CD4-positive, alpha-beta T cell treated with Interleukin-17A for 4 hours (primary cell): Measurements from ENCODE around the gene ADD1.

Experiments
- DNase-seq: peaks from one replicate; pipeline ENCODE4 v3.0.0-alpha.2; 2020; ENCODE audit warnings: mixed read lengths

ADD1 gene

GRCh38 chr4:2862528-2862927 lies 18.9 kb downstream of the ADD1 start:
- no peak for DNase-seq

GRCh38 chr4:2863649-2864048 lies 20.0 kb downstream of the ADD1 start:
- DNase-seq: no peak

GRCh38 chr4:2865196-2865780 lies 21.6 kb downstream of the ADD1 start:
- no peak for DNase-seq

- no peak for DNase-seq
Observed at GRCh38 chr4:2866160-2866861, 22.7 kb downstream of the ADD1 start.

- DNase-seq: no peak
Observed at GRCh38 chr4:2866891-2867290, 23.2 kb downstream of the ADD1 start.

GRCh38 chr4:2867758-2868491 lies 24.3 kb downstream of the ADD1 start:
- no peak for DNase-seq

- no peak for DNase-seq
Observed at GRCh38 chr4:2868877-2869487, 25.3 kb downstream of the ADD1 start.

GRCh38 chr4:2869659-2870058 lies 26.0 kb downstream of the ADD1 start:
- no peak for DNase-seq

- DNase-seq: no peak
Observed at GRCh38 chr4:2870082-2870481, 26.4 kb downstream of the ADD1 start.

GRCh38 chr4:2871466-2871865 lies 27.8 kb downstream of the ADD1 start:
- no peak for DNase-seq

- no peak for DNase-seq
Observed at GRCh38 chr4:2871911-2872310, 28.3 kb downstream of the ADD1 start.

- no peak for DNase-seq
Observed at GRCh38 chr4:2873329-2873728, 29.7 kb downstream of the ADD1 start.

GRCh38 chr4:2874861-2875260 lies 31.2 kb downstream of the ADD1 start:
- no peak for DNase-seq

- DNase-seq: no peak
Observed at GRCh38 chr4:2875556-2875955, 31.9 kb downstream of the ADD1 start.

- no peak for DNase-seq
Observed at GRCh38 chr4:2878346-2878745, 34.7 kb downstream of the ADD1 start.

- DNase-seq: no peak
Observed at GRCh38 chr4:2879026-2879425, 35.4 kb downstream of the ADD1 start.

- no peak for DNase-seq
Observed at GRCh38 chr4:2881431-2881830, 37.8 kb downstream of the ADD1 start.

GRCh38 chr4:2882341-2882740 lies 38.7 kb downstream of the ADD1 start:
- DNase-seq: no peak

- DNase-seq: no peak
Observed at GRCh38 chr4:2886161-2886560, 42.5 kb downstream of the ADD1 start.

GRCh38 chr4:2886622-2887021 lies 43.0 kb downstream of the ADD1 start:
- DNase-seq: no peak

- no peak for DNase-seq
Observed at GRCh38 chr4:2887343-2887742, 43.7 kb downstream of the ADD1 start.

- DNase-seq: no peak
Observed at GRCh38 chr4:2888886-2889285, 45.2 kb downstream of the ADD1 start.

- no peak for DNase-seq
Observed at GRCh38 chr4:2891294-2891693, 47.6 kb downstream of the ADD1 start.

- no peak for DNase-seq
Observed at GRCh38 chr4:2893772-2894171, 50.1 kb downstream of the ADD1 start.
